Measurements from ENCODE around the gene STAC2.
"Not testable (repeated sequence)": the region's sequence is repeated elsewhere in the genome, so short reads cannot be mapped to it uniquely, and the experiment has no call there.

STAC2 gene

GRCh38 chr17:39171933-39172332, 53.8 kb downstream of the STAC2 start:
- Histone ChIP-seq H2BK15ac (replicated peaks; ENCODE audit: low read depth) (no peak overlapping the region), H3K4me3 (ENCODE audit: low read length) (no peak overlapping the region), H3K4ac (ENCODE audit: low read depth, low read length) (no peak overlapping the region), H3K27me3 (ENCODE audit: insufficient read depth, low read length, poor library complexity) (no peaks in the 10 kb centered on the region), H2AK5ac (ENCODE audit: low read length) (no peak overlapping the region), H3K79me1 (ENCODE audit: low read length) (no peaks in the 10 kb centered on the region), H3K56ac (ENCODE audit: low read length) (no peak overlapping the region), H3K79me2 (ENCODE audit: control insufficient read depth, insufficient read depth, low read length) (no peaks in the 10 kb centered on the region), H3K23ac (ENCODE audit: low read length) (no peak overlapping the region), H3K36me3 (ENCODE audit: control insufficient read depth, insufficient read depth, low read length) (no peaks in the 10 kb centered on the region), H4K8ac (ENCODE audit: low read depth, low read length) (no peak overlapping the region), H3K4me2 (ENCODE audit: low read length) (no peak overlapping the region), H2BK5ac (ENCODE audit: low read length) (no peak overlapping the region), H3K9ac (ENCODE audit: low read length) (no peak overlapping the region), H3K4me1 (ENCODE audit: control insufficient read depth, low read depth, low read length) (no peaks in the 10 kb centered on the region), H3K18ac (ENCODE audit: low read length) (no peak overlapping the region), H4K5ac (ENCODE audit: low read length) (no peak overlapping the region), H3K27ac (ENCODE audit: low read depth, low read length) (no peak overlapping the region), H2BK120ac (ENCODE audit: low read depth, low read length) (no peak overlapping the region)
- DNase-seq: peak; percentile 60
- WGBS (ENCODE audit: extremely low coverage, insufficient coverage, low lambda C conversion rate): no CpG with 5 or more reads among the region's 5 CpGs

- peaks cover 7% of the 10 kb centered on the region for H3K27me3 ChIP-seq (ENCODE audit: insufficient read depth, low read length, poor library complexity)
- WGBS (ENCODE audit: extremely low coverage, insufficient coverage, low lambda C conversion rate): no CpG with 5 or more reads among the region's 6 CpGs
- H3K4me3 ChIP-seq (ENCODE audit: low read length): no peak overlapping the region
- no peak overlapping the region for H2BK5ac ChIP-seq (ENCODE audit: low read length)
- H2BK120ac ChIP-seq (ENCODE audit: low read depth, low read length): no peak overlapping the region
- H3K18ac ChIP-seq (ENCODE audit: low read length): no peak overlapping the region
- H3K27ac ChIP-seq (ENCODE audit: low read depth, low read length): no peak overlapping the region
- no peak overlapping the region for H2BK15ac ChIP-seq (replicated peaks; ENCODE audit: low read depth)
- no peak for DNase-seq
- H3K23ac ChIP-seq (ENCODE audit: low read length): no peak overlapping the region
- H3K56ac ChIP-seq (ENCODE audit: low read length): no peak overlapping the region
- H3K4ac ChIP-seq (ENCODE audit: low read depth, low read length): no peak overlapping the region
- H4K5ac ChIP-seq (ENCODE audit: low read length): no peak overlapping the region
- no peaks in the 10 kb centered on the region for H3K79me1 ChIP-seq (ENCODE audit: low read length)
- no peaks in the 10 kb centered on the region for H3K4me1 ChIP-seq (ENCODE audit: control insufficient read depth, low read depth, low read length)
- H4K8ac ChIP-seq (ENCODE audit: low read depth, low read length): no peak overlapping the region
- H3K36me3 ChIP-seq (ENCODE audit: control insufficient read depth, insufficient read depth, low read length): no peaks in the 10 kb centered on the region
- no peak overlapping the region for H3K9ac ChIP-seq (ENCODE audit: low read length)
- H3K4me2 ChIP-seq (ENCODE audit: low read length): no peak overlapping the region
- H3K79me2 ChIP-seq (ENCODE audit: control insufficient read depth, insufficient read depth, low read length): no peaks in the 10 kb centered on the region
- H2AK5ac ChIP-seq (ENCODE audit: low read length): no peak overlapping the region
Observed at GRCh38 chr17:39170558-39170957, 55.2 kb downstream of the STAC2 start.

DNA sequence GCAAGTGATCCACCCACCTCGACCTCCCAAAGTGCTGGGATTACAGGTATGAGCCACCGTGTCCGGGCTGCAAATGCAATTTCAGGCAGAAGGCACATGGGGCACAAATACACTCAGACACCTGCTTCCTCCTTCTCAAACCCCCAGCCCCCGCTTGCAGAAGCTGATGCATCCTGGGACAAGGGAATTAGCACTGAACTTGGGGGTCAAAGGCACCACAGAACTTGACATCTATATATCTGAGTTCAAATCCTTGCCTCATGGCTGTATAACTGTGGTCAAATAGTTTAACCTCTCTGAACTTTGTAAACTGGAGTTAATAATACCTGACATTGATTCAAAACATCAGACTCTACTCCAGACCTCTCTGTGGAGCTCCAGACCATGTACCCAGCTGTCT, 55.6 kb downstream of the STAC2 start:
- no peak overlapping the region for H3K4me3 ChIP-seq (ENCODE audit: low read length)
- H3K4me1 ChIP-seq (ENCODE audit: control insufficient read depth, low read depth, low read length): no peaks in the 10 kb centered on the region
- no CpG with 5 or more reads among the region's 4 CpGs for WGBS (ENCODE audit: extremely low coverage, insufficient coverage, low lambda C conversion rate)

GRCh38 chr17:39169518-39169917, 56.2 kb downstream of the STAC2 start:
- no peak overlapping the region for H4K8ac ChIP-seq (ENCODE audit: low read depth, low read length)
- H3K4me3 ChIP-seq (ENCODE audit: low read length): no peak overlapping the region
- no peaks in the 10 kb centered on the region for H3K79me1 ChIP-seq (ENCODE audit: low read length)
- no peak overlapping the region for H3K9ac ChIP-seq (ENCODE audit: low read length)
- no peak overlapping the region for H4K5ac ChIP-seq (ENCODE audit: low read length)
- H3K27ac ChIP-seq (ENCODE audit: low read depth, low read length): no peak overlapping the region
- H2BK5ac ChIP-seq (ENCODE audit: low read length): no peak overlapping the region
- H3K23ac ChIP-seq (ENCODE audit: low read length): no peak overlapping the region
- DNase-seq: no peak
- no peak overlapping the region for H3K56ac ChIP-seq (ENCODE audit: low read length)
- H3K4me1 ChIP-seq (ENCODE audit: control insufficient read depth, low read depth, low read length): no peaks in the 10 kb centered on the region
- no peak overlapping the region for H2BK120ac ChIP-seq (ENCODE audit: low read depth, low read length)
- H3K4ac ChIP-seq (ENCODE audit: low read depth, low read length): no peak overlapping the region
- H2AK5ac ChIP-seq (ENCODE audit: low read length): no peak overlapping the region
- peaks cover 10% of the 10 kb centered on the region for H3K27me3 ChIP-seq (ENCODE audit: insufficient read depth, low read length, poor library complexity)
- no peaks in the 10 kb centered on the region for H3K36me3 ChIP-seq (ENCODE audit: control insufficient read depth, insufficient read depth, low read length)
- no peak overlapping the region for H3K18ac ChIP-seq (ENCODE audit: low read length)
- no peaks in the 10 kb centered on the region for H3K79me2 ChIP-seq (ENCODE audit: control insufficient read depth, insufficient read depth, low read length)
- no peak overlapping the region for H2BK15ac ChIP-seq (replicated peaks; ENCODE audit: low read depth)
- WGBS (ENCODE audit: extremely low coverage, insufficient coverage, low lambda C conversion rate): no CpG with 5 or more reads among the region's 3 CpGs
- H3K4me2 ChIP-seq (ENCODE audit: low read length): no peak overlapping the region

More for the DNA sequence above, 55.6 kb downstream of the STAC2 start:
- H3K23ac ChIP-seq (ENCODE audit: low read length): no peak overlapping the region
- DNase-seq: no peak
- H2AK5ac ChIP-seq (ENCODE audit: low read length): no peak overlapping the region
- no peak overlapping the region for H2BK120ac ChIP-seq (ENCODE audit: low read depth, low read length)
- H3K36me3 ChIP-seq (ENCODE audit: control insufficient read depth, insufficient read depth, low read length): no peaks in the 10 kb centered on the region
- no peak overlapping the region for H2BK15ac ChIP-seq (replicated peaks; ENCODE audit: low read depth)
- no peak overlapping the region for H3K56ac ChIP-seq (ENCODE audit: low read length)
- no peak overlapping the region for H3K27ac ChIP-seq (ENCODE audit: low read depth, low read length)
- no peaks in the 10 kb centered on the region for H3K79me2 ChIP-seq (ENCODE audit: control insufficient read depth, insufficient read depth, low read length)
- no peak overlapping the region for H3K9ac ChIP-seq (ENCODE audit: low read length)
- no peak overlapping the region for H4K8ac ChIP-seq (ENCODE audit: low read depth, low read length)
- H3K4ac ChIP-seq (ENCODE audit: low read depth, low read length): no peak overlapping the region
- peaks cover 10% of the 10 kb centered on the region for H3K27me3 ChIP-seq (ENCODE audit: insufficient read depth, low read length, poor library complexity)
- no peak overlapping the region for H4K5ac ChIP-seq (ENCODE audit: low read length)
- no peak overlapping the region for H3K4me2 ChIP-seq (ENCODE audit: low read length)
- no peaks in the 10 kb centered on the region for H3K79me1 ChIP-seq (ENCODE audit: low read length)
- H3K18ac ChIP-seq (ENCODE audit: low read length): no peak overlapping the region
- no peak overlapping the region for H2BK5ac ChIP-seq (ENCODE audit: low read length)

- Histone ChIP-seq H4K5ac (ENCODE audit: low read length) (no peak overlapping the region), H2BK120ac (ENCODE audit: low read depth, low read length) (no peak overlapping the region), H3K27me3 (ENCODE audit: insufficient read depth, low read length, poor library complexity) (peaks cover 10% of the 10 kb centered on the region), H3K4ac (ENCODE audit: low read depth, low read length) (no peak overlapping the region), H3K18ac (ENCODE audit: low read length) (no peak overlapping the region), H3K56ac (ENCODE audit: low read length) (no peak overlapping the region), H3K4me2 (ENCODE audit: low read length) (no peak overlapping the region), H2BK5ac (ENCODE audit: low read length) (no peak overlapping the region), H3K23ac (ENCODE audit: low read length) (no peak overlapping the region), H3K27ac (ENCODE audit: low read depth, low read length) (no peak overlapping the region), H3K4me1 (ENCODE audit: control insufficient read depth, low read depth, low read length) (no peaks in the 10 kb centered on the region), H3K9ac (ENCODE audit: low read length) (no peak overlapping the region), H3K79me1 (ENCODE audit: low read length) (no peaks in the 10 kb centered on the region), H4K8ac (ENCODE audit: low read depth, low read length) (no peak overlapping the region), H2BK15ac (replicated peaks; ENCODE audit: low read depth) (no peak overlapping the region), H3K4me3 (ENCODE audit: low read length) (no peak overlapping the region), H2AK5ac (ENCODE audit: low read length) (no peak overlapping the region), H3K79me2 (ENCODE audit: control insufficient read depth, insufficient read depth, low read length) (no peaks in the 10 kb centered on the region), H3K36me3 (ENCODE audit: control insufficient read depth, insufficient read depth, low read length) (no peaks in the 10 kb centered on the region)
- WGBS (ENCODE audit: extremely low coverage, insufficient coverage, low lambda C conversion rate): no CpG with 5 or more reads among the region's 14 CpGs
- DNase-seq: no peak
Observed at GRCh38 chr17:39169101-39169500, 56.6 kb downstream of the STAC2 start.

DNA sequence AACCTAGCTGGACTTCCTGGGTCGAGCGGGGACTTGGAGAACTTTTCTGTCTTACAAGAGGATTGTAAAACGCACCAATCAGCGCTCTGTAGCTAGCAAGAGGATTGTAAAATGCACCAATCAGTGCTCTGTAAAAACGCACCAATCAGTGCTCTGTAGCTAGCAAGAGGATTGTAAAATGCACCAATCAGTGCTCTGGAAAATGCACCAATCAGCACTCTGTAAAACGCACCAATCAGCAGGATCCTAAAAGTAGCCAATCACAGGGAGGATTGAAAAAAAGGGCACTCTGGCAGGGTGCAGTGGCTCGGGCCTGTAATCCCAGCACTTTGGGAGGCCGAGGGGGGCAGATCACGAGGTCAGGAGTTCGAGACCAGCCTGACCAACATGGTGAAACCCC, 57.2 kb downstream of the STAC2 start:
- H3K18ac ChIP-seq (ENCODE audit: low read length); H3K9ac ChIP-seq (ENCODE audit: low read length); H4K8ac ChIP-seq (ENCODE audit: low read depth, low read length); H2BK5ac ChIP-seq (ENCODE audit: low read length); H2AK5ac ChIP-seq (ENCODE audit: low read length); H4K5ac ChIP-seq (ENCODE audit: low read length); H3K4me3 ChIP-seq (ENCODE audit: low read length); H3K79me2 ChIP-seq (ENCODE audit: control insufficient read depth, insufficient read depth, low read length); H3K27ac ChIP-seq (ENCODE audit: low read depth, low read length); H2BK15ac ChIP-seq (replicated peaks; ENCODE audit: low read depth); DNase-seq; H3K23ac ChIP-seq (ENCODE audit: low read length); H3K4me2 ChIP-seq (ENCODE audit: low read length); H3K36me3 ChIP-seq (ENCODE audit: control insufficient read depth, insufficient read depth, low read length); H3K56ac ChIP-seq (ENCODE audit: low read length); H3K79me1 ChIP-seq (ENCODE audit: low read length); H3K4me1 ChIP-seq (ENCODE audit: control insufficient read depth, low read depth, low read length); H2BK120ac ChIP-seq (ENCODE audit: low read depth, low read length); H3K4ac ChIP-seq (ENCODE audit: low read depth, low read length): not testable (repeated sequence)
- H3K27me3 ChIP-seq (ENCODE audit: insufficient read depth, low read length, poor library complexity): peaks cover 10% of the 10 kb centered on the region
- WGBS (ENCODE audit: extremely low coverage, insufficient coverage, low lambda C conversion rate): no CpG with 5 or more reads among the region's 10 CpGs
